ENCODE data around the gene ATRAID. TPM values are rescaled to one million over a fixed set of nuclear protein-coding genes. Genes with fewer than 3 reads are reported as not detected.

Gene ATRAID
- total RNA-seq, 1 experiment from 2014 or later = 108 TPM

DNA sequence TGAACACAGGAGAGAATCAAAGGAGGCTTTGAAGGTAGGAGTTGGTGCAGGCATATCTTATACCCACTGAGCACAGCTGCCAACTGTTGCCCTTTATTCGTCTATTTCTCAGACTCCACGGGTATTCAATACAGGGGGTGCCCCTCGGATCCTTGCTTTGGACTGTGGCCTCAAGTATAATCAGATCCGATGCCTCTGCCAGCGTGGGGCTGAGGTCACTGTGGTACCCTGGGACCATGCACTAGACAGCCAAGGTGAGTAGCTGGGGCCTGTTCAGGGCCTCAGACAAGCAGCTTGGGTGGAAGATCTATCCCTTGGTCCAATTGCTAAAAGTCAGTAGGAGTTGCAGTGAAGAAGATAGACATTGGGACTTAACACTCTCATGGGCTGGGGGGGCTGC lies 10.6 kb downstream of the ATRAID start:
- H3K27ac Mint-ChIP-seq = no peak overlapping the region; a peak in 1 of 7 replicates
- Histone ChIP-seq H3K79me2 (ENCODE audit: insufficient read depth, low read length) (peaks cover 12% of the 10 kb centered on the region; the same call in 1 of the 2 replicates), H3K4me2 (ENCODE audit: insufficient read depth, insufficient read length, low read length) (no peak overlapping the region)

More for the DNA sequence above, 10.6 kb downstream of the ATRAID start:
- peaks cover 4% of the 10 kb centered on the region; the same call in 1 of the 2 replicates for H3K4me1 ChIP-seq (ENCODE audit: insufficient read depth, low read length)
- no peaks in the 10 kb centered on the region for H3K27me3 Mint-ChIP-seq (ENCODE audit: low read depth)
- H3K23me2 ChIP-seq (ENCODE audit: insufficient read length, low read depth, low read length, poor library complexity, severe bottlenecking) = peaks cover 6% of the 10 kb centered on the region
- no peak overlapping the region for H2BK20ac ChIP-seq (ENCODE audit: low read depth, low read length, poor library complexity, severe bottlenecking)
- H3K9ac ChIP-seq (ENCODE audit: extremely low read depth, insufficient read length, low read length) = no peak overlapping the region
- H3K9me3 ChIP-seq (ENCODE audit: control insufficient read depth, low read depth, low read length) = no peaks in the 10 kb centered on the region
- no peak overlapping the region for H2AK5ac ChIP-seq (ENCODE audit: insufficient read length, low read length)
- no peaks in the 10 kb centered on the region for H3K27me3 ChIP-seq (ENCODE audit: insufficient read depth, low read length)
- no peak overlapping the region for H2BK12ac ChIP-seq (ENCODE audit: insufficient read length, low read depth, low read length)
- WGBS (ENCODE audit: extremely low coverage, insufficient read length, low lambda C conversion rate) = no CpG with 5 or more reads among the region's 5 CpGs
- no peak overlapping the region for H2BK5ac ChIP-seq (ENCODE audit: insufficient read length, low read length)
- no peak overlapping the region for H3K14ac ChIP-seq (ENCODE audit: insufficient read depth, low read length)
- TF ChIP-seq, protein P1, sequence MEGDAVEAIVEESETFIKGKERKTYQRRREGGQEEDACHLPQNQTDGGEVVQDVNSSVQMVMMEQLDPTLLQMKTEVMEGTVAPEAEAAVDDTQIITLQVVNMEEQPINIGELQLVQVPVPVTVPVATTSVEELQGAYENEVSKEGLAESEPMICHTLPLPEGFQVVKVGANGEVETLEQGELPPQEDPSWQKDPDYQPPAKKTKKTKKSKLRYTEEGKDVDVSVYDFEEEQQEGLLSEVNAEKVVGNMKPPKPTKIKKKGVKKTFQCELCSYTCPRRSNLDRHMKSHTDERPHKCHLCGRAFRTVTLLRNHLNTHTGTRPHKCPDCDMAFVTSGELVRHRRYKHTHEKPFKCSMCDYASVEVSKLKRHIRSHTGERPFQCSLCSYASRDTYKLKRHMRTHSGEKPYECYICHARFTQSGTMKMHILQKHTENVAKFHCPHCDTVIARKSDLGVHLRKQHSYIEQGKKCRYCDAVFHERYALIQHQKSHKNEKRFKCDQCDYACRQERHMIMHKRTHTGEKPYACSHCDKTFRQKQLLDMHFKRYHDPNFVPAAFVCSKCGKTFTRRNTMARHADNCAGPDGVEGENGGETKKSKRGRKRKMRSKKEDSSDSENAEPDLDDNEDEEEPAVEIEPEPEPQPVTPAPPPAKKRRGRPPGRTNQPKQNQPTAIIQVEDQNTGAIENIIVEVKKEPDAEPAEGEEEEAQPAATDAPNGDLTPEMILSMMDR (conservative IDR thresholded peaks at IDR 0.05) = no peak
- no peak overlapping the region; a peak in 1 of 5 replicates for H3K4me3 Mint-ChIP-seq
- H4K8ac ChIP-seq (replicated peaks; ENCODE audit: insufficient read length, low read depth, low read length) = no peak overlapping the region
- H3K23ac ChIP-seq (ENCODE audit: insufficient read length, low read depth, low read length) = no peak overlapping the region
- H3K18ac ChIP-seq (ENCODE audit: insufficient read length, low read depth, low read length) = no peak overlapping the region
- H3K4me1 Mint-ChIP-seq = peaks cover 12 to 15% of the 10 kb centered on the region in 2 experiments
- H3K79me1 ChIP-seq (ENCODE audit: insufficient read depth, low read depth, low read length, poor library complexity, severe bottlenecking) = no peaks in the 10 kb centered on the region
- H3K9me3 Mint-ChIP-seq = peaks cover 0 to 1% of the 10 kb centered on the region in 2 experiments; a peak in 1 of 5 replicates
- H3T11ph ChIP-seq (ENCODE audit: low read length) = no peak overlapping the region
- no peak overlapping the region for H2AFZ ChIP-seq (ENCODE audit: low read length)
- H2BK15ac ChIP-seq (ENCODE audit: low read depth, low read length) = no peak overlapping the region
- no peaks in the 10 kb centered on the region for H4K20me1 ChIP-seq (ENCODE audit: control insufficient read depth, insufficient read depth, insufficient read length)
- H2BK120ac ChIP-seq (ENCODE audit: low read depth, low read length, poor library complexity, severe bottlenecking) = no peak overlapping the region
- H3K36me3 Mint-ChIP-seq (ENCODE audit: insufficient read depth in 1 of 3, low read depth in 3 of 3) = peaks cover 67 to 95% (median 90%) of the 10 kb centered on the region in 3 experiments
- no peak overlapping the region for H3K27ac ChIP-seq (ENCODE audit: insufficient read length, low read depth, low read length)
- no peak overlapping the region for H3K56ac ChIP-seq (ENCODE audit: insufficient read length, low read depth, low read length)
- no peak for DNase-seq
- no peak overlapping the region for H3K4ac ChIP-seq (ENCODE audit: low read depth, low read length)
- no peak overlapping the region for H4K91ac ChIP-seq (ENCODE audit: insufficient read length, low read depth, low read length)
- no peak overlapping the region for H4K5ac ChIP-seq (ENCODE audit: insufficient read length, low read depth, low read length)
